Measurements from ENCODE around the gene NCOR2. TPM values are rescaled to one million over a fixed set of nuclear protein-coding genes. Genes with fewer than 3 reads are reported as not detected.

NCOR2 gene
- total RNA-seq, 1 experiment from 2014 or later, result 326 TPM

DNA sequence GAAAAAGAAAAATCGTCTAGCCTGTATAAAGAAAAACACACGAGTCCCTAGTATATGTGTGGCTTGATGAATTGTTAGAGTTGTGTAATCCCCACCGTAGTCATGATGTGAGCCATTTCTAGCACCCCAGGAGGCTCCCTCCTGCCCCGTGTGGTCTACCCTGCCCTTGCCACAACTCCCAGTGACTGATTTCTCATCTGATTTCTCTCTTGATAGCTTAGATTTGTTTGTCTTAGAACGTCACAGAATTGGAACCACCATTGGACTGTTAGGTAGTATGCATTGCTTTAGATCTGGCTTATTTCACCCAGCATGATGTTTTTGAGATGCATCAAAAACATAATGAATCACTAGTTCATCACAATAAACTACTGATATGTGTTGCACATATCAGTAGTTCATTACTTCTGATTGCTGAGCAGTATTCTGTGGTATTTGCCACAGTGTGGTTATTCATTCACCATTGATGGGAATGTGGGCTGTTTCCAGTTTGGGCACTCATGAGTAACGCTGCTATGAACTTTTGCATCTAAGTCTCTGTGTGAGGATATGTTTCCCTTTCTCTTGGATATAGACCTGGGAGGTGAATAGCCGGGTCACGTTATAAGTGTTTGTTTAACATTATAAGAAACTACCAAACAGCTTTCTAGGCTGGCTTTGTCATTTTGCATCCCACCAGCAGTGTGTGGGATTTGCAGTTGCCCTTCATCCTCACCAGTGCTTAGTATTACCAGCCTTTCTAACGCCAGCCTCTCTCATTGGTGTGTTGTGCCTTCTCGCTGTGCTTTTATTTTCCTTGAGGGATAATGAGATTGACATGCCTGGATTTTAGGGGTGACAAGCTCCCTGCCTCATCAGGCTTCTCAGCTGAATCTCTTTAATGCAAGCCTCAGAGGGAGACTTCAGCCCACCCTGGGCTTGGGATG, 31.9 kb upstream of the NCOR2 start:
- Mint-ChIP-seq H3K9me3 (peaks cover 13% of the 10 kb centered on the region), H3K4me1 (no peaks in the 10 kb centered on the region), H3K36me3 (no peaks in the 10 kb centered on the region; the same call in 1 of the 2 replicates), H3K4me3 (no peak overlapping the region), H3K27me3 (ENCODE audit: low read depth) (no peaks in the 10 kb centered on the region), H3K27ac (no peak overlapping the region)
- ATAC-seq, result no peak
- TF ChIP-seq ESRRA (CRISPR knock-in tag; IDR thresholded peaks at IDR 0.05; ENCODE audit: borderline replicate concordance) (no peak), OVOL2 (CRISPR knock-in tag; IDR thresholded peaks at IDR 0.05; ENCODE audit: borderline replicate concordance) (no peak), TEAD1 (CRISPR knock-in tag; IDR thresholded peaks at IDR 0.05) (no peak), TCF7 (CRISPR knock-in tag; IDR thresholded peaks at IDR 0.05; ENCODE audit: low read depth) (no peak), ETV6 (CRISPR knock-in tag; IDR thresholded peaks at IDR 0.05) (no peak), NFYB (CRISPR knock-in tag; conservative IDR thresholded peaks at IDR 0.05; ENCODE audit: low read depth) (no peak), ATF1 (CRISPR knock-in tag; IDR thresholded peaks at IDR 0.05) (no peak), KAT7 (CRISPR knock-in tag; IDR thresholded peaks at IDR 0.05; ENCODE audit: borderline replicate concordance) (no peak), FOXK1 (CRISPR knock-in tag; IDR thresholded peaks at IDR 0.05) (no peak), CBFB (CRISPR knock-in tag; IDR thresholded peaks at IDR 0.05; ENCODE audit: low read depth) (no peak)
- TF ChIP-seq, protein P1, sequence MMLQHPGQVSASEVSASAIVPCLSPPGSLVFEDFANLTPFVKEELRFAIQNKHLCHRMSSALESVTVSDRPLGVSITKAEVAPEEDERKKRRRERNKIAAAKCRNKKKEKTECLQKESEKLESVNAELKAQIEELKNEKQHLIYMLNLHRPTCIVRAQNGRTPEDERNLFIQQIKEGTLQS (CRISPR knock-in tag; conservative IDR thresholded peaks at IDR 0.05), result no peak
- TF ChIP-seq, protein P2, sequence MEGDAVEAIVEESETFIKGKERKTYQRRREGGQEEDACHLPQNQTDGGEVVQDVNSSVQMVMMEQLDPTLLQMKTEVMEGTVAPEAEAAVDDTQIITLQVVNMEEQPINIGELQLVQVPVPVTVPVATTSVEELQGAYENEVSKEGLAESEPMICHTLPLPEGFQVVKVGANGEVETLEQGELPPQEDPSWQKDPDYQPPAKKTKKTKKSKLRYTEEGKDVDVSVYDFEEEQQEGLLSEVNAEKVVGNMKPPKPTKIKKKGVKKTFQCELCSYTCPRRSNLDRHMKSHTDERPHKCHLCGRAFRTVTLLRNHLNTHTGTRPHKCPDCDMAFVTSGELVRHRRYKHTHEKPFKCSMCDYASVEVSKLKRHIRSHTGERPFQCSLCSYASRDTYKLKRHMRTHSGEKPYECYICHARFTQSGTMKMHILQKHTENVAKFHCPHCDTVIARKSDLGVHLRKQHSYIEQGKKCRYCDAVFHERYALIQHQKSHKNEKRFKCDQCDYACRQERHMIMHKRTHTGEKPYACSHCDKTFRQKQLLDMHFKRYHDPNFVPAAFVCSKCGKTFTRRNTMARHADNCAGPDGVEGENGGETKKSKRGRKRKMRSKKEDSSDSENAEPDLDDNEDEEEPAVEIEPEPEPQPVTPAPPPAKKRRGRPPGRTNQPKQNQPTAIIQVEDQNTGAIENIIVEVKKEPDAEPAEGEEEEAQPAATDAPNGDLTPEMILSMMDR (IDR thresholded peaks at IDR 0.05), result no peak
- TF ChIP-seq, protein P3, sequence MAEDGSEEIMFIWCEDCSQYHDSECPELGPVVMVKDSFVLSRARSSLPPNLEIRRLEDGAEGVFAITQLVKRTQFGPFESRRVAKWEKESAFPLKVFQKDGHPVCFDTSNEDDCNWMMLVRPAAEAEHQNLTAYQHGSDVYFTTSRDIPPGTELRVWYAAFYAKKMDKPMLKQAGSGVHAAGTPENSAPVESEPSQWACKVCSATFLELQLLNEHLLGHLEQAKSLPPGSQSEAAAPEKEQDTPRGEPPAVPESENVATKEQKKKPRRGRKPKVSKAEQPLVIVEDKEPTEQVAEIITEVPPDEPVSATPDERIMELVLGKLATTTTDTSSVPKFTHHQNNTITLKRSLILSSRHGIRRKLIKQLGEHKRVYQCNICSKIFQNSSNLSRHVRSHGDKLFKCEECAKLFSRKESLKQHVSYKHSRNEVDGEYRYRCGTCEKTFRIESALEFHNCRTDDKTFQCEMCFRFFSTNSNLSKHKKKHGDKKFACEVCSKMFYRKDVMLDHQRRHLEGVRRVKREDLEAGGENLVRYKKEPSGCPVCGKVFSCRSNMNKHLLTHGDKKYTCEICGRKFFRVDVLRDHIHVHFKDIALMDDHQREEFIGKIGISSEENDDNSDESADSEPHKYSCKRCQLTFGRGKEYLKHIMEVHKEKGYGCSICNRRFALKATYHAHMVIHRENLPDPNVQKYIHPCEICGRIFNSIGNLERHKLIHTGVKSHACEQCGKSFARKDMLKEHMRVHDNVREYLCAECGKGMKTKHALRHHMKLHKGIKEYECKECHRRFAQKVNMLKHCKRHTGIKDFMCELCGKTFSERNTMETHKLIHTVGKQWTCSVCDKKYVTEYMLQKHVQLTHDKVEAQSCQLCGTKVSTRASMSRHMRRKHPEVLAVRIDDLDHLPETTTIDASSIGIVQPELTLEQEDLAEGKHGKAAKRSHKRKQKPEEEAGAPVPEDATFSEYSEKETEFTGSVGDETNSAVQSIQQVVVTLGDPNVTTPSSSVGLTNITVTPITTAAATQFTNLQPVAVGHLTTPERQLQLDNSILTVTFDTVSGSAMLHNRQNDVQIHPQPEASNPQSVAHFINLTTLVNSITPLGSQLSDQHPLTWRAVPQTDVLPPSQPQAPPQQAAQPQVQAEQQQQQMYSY (CRISPR knock-in tag; IDR thresholded peaks at IDR 0.05), result no peak
- TF ChIP-seq, protein P4, sequence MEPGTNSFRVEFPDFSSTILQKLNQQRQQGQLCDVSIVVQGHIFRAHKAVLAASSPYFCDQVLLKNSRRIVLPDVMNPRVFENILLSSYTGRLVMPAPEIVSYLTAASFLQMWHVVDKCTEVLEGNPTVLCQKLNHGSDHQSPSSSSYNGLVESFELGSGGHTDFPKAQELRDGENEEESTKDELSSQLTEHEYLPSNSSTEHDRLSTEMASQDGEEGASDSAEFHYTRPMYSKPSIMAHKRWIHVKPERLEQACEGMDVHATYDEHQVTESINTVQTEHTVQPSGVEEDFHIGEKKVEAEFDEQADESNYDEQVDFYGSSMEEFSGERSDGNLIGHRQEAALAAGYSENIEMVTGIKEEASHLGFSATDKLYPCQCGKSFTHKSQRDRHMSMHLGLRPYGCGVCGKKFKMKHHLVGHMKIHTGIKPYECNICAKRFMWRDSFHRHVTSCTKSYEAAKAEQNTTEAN (CRISPR knock-in tag; IDR thresholded peaks at IDR 0.05), result no peak
- CTCF ChIA-PET, result no interaction called here
- no peak for DNase-seq (ENCODE audit: low spot score)
- POLR2A ChIA-PET, result no interaction called here

DNA sequence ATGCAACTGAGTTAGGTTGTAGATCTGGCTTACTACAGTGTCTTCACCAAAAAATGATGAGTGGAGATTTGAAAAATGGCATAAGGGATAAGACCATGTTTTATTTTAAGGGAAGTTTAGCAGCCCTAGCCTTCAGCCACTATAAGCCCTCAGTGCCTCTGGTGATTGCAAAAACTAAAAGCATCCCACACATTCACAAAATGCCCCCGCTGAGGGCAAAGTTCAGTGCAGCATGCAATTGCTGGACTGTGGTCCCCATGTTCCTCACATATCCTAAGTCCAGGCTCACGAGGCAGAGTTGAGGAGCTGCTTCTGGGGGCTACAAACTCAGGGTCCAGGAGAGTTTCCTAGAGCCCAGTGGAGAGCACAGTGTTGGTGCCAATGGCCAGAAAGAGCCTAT, 29.6 kb upstream of the NCOR2 start:
- ATAC-seq, result no peak
- H3K27me3 Mint-ChIP-seq (ENCODE audit: low read depth), result no peaks in the 10 kb centered on the region
- no peaks in the 10 kb centered on the region; the same call in 1 of the 2 replicates for H3K36me3 Mint-ChIP-seq
- H3K9me3 Mint-ChIP-seq, result peaks cover 13% of the 10 kb centered on the region
- H3K27ac Mint-ChIP-seq, result no peak overlapping the region
- CTCF ChIA-PET, result no interaction called here
- DNase-seq (ENCODE audit: low spot score), result no peak
- H3K4me1 Mint-ChIP-seq, result no peaks in the 10 kb centered on the region
- no peak overlapping the region for H3K4me3 Mint-ChIP-seq
- POLR2A ChIA-PET, result no interaction called here
- TF ChIP-seq PRRX2 (CRISPR knock-in tag; IDR thresholded peaks at IDR 0.05) (no peak), GABPB1 (CRISPR knock-in tag; IDR thresholded peaks at IDR 0.05) (no peak), ZNF396 (CRISPR knock-in tag; IDR thresholded peaks at IDR 0.05; ENCODE audit: borderline replicate concordance) (no peak), ZNF317 (CRISPR knock-in tag; IDR thresholded peaks at IDR 0.05; ENCODE audit: borderline replicate concordance, low read depth) (no peak), ZNF232 (CRISPR knock-in tag; IDR thresholded peaks at IDR 0.05) (no peak), SP1 (CRISPR knock-in tag; conservative IDR thresholded peaks at IDR 0.05) (no peak)
- TF ChIP-seq, protein P3 (CRISPR knock-in tag; IDR thresholded peaks at IDR 0.05), result no peak
- TF ChIP-seq, protein P1 (CRISPR knock-in tag; conservative IDR thresholded peaks at IDR 0.05), result no peak
- TF ChIP-seq, protein P5, sequence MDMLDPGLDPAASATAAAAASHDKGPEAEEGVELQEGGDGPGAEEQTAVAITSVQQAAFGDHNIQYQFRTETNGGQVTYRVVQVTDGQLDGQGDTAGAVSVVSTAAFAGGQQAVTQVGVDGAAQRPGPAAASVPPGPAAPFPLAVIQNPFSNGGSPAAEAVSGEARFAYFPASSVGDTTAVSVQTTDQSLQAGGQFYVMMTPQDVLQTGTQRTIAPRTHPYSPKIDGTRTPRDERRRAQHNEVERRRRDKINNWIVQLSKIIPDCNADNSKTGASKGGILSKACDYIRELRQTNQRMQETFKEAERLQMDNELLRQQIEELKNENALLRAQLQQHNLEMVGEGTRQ (CRISPR knock-in tag; IDR thresholded peaks at IDR 0.05), result no peak

Data from WTC11 (cell line).